Activated naive CD4-positive, alpha-beta T cell treated with anti-CD3 and anti-CD28 coated beads, Interleukin-2, amount 50 U/mL, for 24 hours (primary cell): ENCODE data around the gene DSEL.

ENCODE experiments used
- H3K27ac Mint-ChIP-seq: one replicate; pipeline ENCODE4 v1.8.0; 2021; ENCODE audit warnings: mild to moderate bottlenecking, mixed read lengths
- H3K27me3 Mint-ChIP-seq: one replicate; pipeline ENCODE4 v1.8.0; 2021; ENCODE audit warnings: mixed read lengths
- H3K36me3 Mint-ChIP-seq: one replicate; pipeline ENCODE4 v1.8.0; 2021; ENCODE audit warnings: mixed read lengths
- H3K4me1 Mint-ChIP-seq: one replicate; pipeline ENCODE4 v1.8.0; 2021; ENCODE audit warnings: mixed read lengths
- H3K4me3 Mint-ChIP-seq: one replicate; pipeline ENCODE4 v1.8.0; 2021; ENCODE audit warnings: mild to moderate bottlenecking, mixed read lengths
- H3K9me3 Mint-ChIP-seq: one replicate; pipeline ENCODE4 v1.8.0; 2021; ENCODE audit warnings: mixed read lengths

DSEL gene

GRCh38 chr18:67468038-67468437 lies 48.5 kb downstream of the DSEL start:
- H3K27me3 Mint-ChIP-seq, result peaks cover 1% of the 10 kb centered on the region
- no peaks in the 10 kb centered on the region for H3K9me3 Mint-ChIP-seq
- no peaks in the 10 kb centered on the region for H3K36me3 Mint-ChIP-seq
- H3K27ac Mint-ChIP-seq, result no peak overlapping the region
- H3K4me1 Mint-ChIP-seq, result no peaks in the 10 kb centered on the region
- H3K4me3 Mint-ChIP-seq, result no peak overlapping the region

GRCh38 chr18:67467188-67467587 lies 49.3 kb downstream of the DSEL start:
- Mint-ChIP-seq H3K4me3 (no peak overlapping the region), H3K27ac (no peak overlapping the region), H3K4me1 (no peaks in the 10 kb centered on the region), H3K36me3 (no peaks in the 10 kb centered on the region), H3K9me3 (no peaks in the 10 kb centered on the region), H3K27me3 (peaks cover 1% of the 10 kb centered on the region)

DNA sequence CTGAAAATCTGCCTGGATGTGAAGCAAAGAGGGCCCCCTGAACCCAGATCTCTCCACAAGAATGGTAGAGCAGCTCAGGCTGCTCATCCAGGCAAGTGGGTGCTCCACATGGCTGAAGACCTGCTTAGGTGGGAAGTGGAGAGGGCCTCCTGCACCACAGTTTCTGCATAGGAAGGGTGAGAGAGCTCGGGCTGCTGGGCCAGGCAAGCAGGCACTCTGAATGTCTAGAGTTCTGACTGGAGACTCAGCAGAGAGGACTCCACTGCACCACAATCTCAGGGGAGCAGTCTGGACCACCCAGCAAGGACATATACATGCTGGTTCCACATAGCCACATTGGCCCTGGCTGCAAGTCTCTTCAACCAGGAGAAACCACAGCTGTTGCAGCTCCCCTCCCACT lies 52.0 kb downstream of the DSEL start:
- Mint-ChIP-seq H3K4me3 (no peak overlapping the region), H3K4me1 (no peaks in the 10 kb centered on the region), H3K36me3 (no peaks in the 10 kb centered on the region), H3K27me3 (peaks cover 6% of the 10 kb centered on the region), H3K9me3 (no peaks in the 10 kb centered on the region), H3K27ac (no peak overlapping the region)

GRCh38 chr18:67463829-67464228 lies 52.7 kb downstream of the DSEL start:
- H3K36me3 Mint-ChIP-seq, result no peaks in the 10 kb centered on the region
- H3K27me3 Mint-ChIP-seq, result peaks cover 6% of the 10 kb centered on the region
- no peaks in the 10 kb centered on the region for H3K9me3 Mint-ChIP-seq
- no peak overlapping the region for H3K27ac Mint-ChIP-seq
- no peak overlapping the region for H3K4me3 Mint-ChIP-seq
- no peaks in the 10 kb centered on the region for H3K4me1 Mint-ChIP-seq

- H3K36me3 Mint-ChIP-seq, result no peaks in the 10 kb centered on the region
- peaks cover 5% of the 10 kb centered on the region for H3K27me3 Mint-ChIP-seq
- H3K9me3 Mint-ChIP-seq, result no peaks in the 10 kb centered on the region
- H3K27ac Mint-ChIP-seq, result no peak overlapping the region
- H3K4me1 Mint-ChIP-seq, result peaks cover 9% of the 10 kb centered on the region
- no peak overlapping the region for H3K4me3 Mint-ChIP-seq
Measured at GRCh38 chr18:67456711-67457110, 59.8 kb downstream of the DSEL start.
